ENCODE data around the gene LZTS3. TPM values are rescaled to one million over a fixed set of nuclear protein-coding genes. Genes with fewer than 3 reads are reported as not detected.

LZTS3 gene
- total RNA-seq, 1 donor from 2014 or later = 0.45 TPM

DNA sequence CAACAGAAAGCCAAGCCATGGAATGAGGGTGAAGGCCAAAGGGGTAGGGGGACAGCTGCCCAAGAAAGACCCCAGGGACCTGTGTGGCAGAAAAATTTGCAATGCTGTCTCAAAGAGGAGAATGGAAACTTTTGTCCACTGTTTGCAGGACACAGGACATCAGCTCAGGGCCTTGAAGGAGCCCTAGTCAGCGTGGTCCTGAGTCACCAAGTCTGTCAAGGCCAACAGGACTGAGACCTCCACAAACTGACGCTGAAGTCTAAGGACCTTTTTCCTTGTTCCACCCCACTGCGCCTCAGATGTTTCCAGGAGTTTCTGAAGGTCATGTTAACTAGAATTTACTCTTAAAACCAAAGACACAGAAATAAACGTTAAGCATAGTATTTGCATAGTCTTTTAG lies 57.0 kb downstream of the LZTS3 start:
- intact Hi-C loops (cut with micrococcal nuclease) = loop anchor here (5.0 kb wide), 2 partner anchors 41 to 201 kb away; partner anchors contain the start of genes FASTKD5 and UBOX5

DNA sequence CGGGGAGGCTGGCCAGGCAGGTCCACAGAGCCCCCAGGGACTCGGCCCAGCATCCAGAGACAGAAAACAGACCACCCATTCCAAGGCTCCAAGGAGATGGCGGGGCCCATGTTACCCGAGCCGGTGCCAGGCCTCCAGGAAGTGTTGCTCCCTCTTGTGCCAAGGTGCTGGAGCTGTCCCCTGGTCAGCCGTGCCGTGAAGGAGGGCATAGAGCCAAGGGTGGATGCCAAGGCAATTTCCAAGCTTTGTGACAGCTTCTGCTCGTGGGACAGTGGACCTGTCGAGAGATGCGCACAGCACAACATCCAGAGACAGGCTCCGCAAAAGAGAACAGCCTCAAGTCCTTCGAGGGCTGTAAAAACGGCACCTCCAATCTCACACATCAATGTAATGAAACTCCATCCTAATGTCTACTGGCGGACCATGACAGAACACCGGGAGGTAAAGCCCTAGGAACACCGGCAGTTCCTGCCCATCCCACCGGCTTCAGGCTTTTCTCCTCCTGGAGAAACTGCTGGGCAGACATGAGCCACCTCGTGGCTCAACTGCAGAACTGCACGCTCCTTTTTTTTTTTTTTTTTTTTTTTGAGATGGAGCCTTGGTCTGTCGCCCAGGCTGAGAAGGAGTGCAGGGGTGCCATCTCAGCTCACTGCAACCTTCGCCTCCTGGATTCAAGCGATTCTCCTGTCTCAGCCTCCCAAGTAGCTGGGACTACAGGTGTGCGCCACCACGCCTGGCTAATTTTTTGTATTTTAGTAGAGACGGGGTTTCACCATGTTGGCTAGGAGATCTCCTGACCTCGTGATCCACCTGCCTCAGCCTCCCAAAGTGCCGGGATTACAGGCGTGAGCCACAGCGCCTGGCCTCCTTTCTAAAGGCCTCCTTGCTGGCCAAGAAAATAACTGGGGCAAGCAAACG lies 57.9 kb downstream of the LZTS3 start:
- intact Hi-C loops (cut with micrococcal nuclease) = loop anchor here (1.0 to 5.0 kb wide), 3 partner anchors 42 to 202 kb away; partner anchors contain the start of genes FASTKD5 and UBOX5

Other genes starting within 250 kb of the LZTS3 start
- gene GNRH2, start 129.9 kb downstream of the LZTS3 start, total RNA-seq = 0.89 and 1.7 TPM in 2 replicates
- 42.2 and 43.9 TPM in 2 replicates for gene MRPS26, start 127.5 kb downstream of the LZTS3 start, total RNA-seq
- gene OXT, start 101.9 kb downstream of the LZTS3 start, total RNA-seq = not detected in 2 replicates
- not detected in 2 replicates for gene AVP, start 88.8 kb downstream of the LZTS3 start, total RNA-seq
- gene FASTKD5, start 13.7 kb downstream of the LZTS3 start, total RNA-seq = 24.7 and 26.8 TPM in 2 replicates
- 8.4 and 9.4 TPM in 2 replicates for gene UBOX5, start 13.7 kb downstream of the LZTS3 start, total RNA-seq
- 51.5 and 52.9 TPM in 2 replicates for gene DDRGK1, start 31.1 kb upstream of the LZTS3 start, total RNA-seq
- gene ITPA, start 35.9 kb upstream of the LZTS3 start, total RNA-seq = 73.8 and 74.3 TPM in 2 replicates
- 1.0 and 1.1 TPM in 2 replicates for gene SLC4A11, start 65.6 kb upstream of the LZTS3 start, total RNA-seq
- 3.4 and 3.6 TPM in 2 replicates for gene DNAAF9, start 234.1 kb upstream of the LZTS3 start, total RNA-seq

Data from T-helper 2 cell treated with Interferon-gamma antibody and Interleukin-4, amounts not matched to agents 100 ng/mL and 5 ng/mL, for 36 hours (primary cell).